ENCODE measurements around the gene PROP1.

DNA sequence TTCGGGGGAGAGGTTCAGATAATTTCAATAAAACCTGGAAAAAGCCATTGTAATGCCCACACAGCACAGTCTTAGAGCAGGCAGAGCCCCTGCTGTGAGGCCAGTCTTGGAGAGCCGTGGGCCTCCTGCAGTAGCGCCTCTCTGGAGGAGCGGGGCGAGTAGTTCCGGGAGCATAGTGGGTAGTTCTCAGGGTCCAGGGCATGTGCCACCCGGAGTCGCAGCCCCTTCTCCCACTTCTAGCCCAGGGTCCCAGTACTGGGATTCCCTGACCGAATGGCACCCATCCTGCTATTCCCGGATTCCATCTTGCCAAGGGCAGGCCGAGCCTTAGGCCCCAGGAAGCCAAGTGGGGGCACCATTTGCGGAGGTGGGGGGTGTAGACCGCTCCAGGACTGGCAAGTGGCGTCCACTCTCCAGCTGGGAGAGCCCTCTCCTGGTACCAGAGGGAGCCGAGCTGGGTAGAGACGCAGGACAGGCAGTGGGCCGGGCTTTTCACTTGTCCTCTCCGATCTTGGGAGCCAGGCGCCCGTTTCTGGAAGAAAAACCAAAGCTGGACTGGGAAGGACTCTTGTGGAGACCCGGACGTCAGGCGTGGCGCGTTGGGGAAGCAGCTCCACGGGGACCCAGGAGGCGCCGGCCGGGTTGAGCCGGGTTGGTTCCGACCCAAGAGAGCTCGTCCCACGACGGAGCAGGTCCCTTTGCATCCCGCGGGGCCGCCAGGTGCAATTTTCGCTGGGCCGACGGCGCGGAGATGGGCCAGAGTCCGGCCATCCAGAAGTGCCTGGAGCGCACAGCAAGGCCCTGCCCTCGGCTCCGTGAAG, 12.1 kb downstream of the PROP1 start:
- no peak for TF ChIP-seq CTCF (conservative IDR thresholded peaks at IDR 0.05; ENCODE audit: low read depth, low read length)
- no peak for TF ChIP-seq POLR2A (IDR thresholded peaks at IDR 0.05; ENCODE audit: low read depth, low read length)
- TF ChIP-seq CEBPB (IDR thresholded peaks at IDR 0.05; ENCODE audit: low read depth, low read length): no peak
- no peak for TF ChIP-seq SMC3 (IDR thresholded peaks at IDR 0.05; ENCODE audit: low read depth, low read length)
- no peak for TF ChIP-seq MXI1 (IDR thresholded peaks at IDR 0.05; ENCODE audit: borderline replicate concordance, low read depth, low read length)
- TF ChIP-seq, protein P1, sequence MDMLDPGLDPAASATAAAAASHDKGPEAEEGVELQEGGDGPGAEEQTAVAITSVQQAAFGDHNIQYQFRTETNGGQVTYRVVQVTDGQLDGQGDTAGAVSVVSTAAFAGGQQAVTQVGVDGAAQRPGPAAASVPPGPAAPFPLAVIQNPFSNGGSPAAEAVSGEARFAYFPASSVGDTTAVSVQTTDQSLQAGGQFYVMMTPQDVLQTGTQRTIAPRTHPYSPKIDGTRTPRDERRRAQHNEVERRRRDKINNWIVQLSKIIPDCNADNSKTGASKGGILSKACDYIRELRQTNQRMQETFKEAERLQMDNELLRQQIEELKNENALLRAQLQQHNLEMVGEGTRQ (IDR thresholded peaks at IDR 0.05; ENCODE audit: low read depth, low read length): no peak
- no peak for TF ChIP-seq RAD21 (IDR thresholded peaks at IDR 0.05; ENCODE audit: low read length)
- no peak for TF ChIP-seq BHLHE40 (IDR thresholded peaks at IDR 0.05; ENCODE audit: low read depth, low read length)
- no peak for TF ChIP-seq FOS (IDR thresholded peaks at IDR 0.05; ENCODE audit: low read depth, low read length)
- TF ChIP-seq RFX5 (IDR thresholded peaks at IDR 0.05; ENCODE audit: low read depth, low read length): no peak
